HL-60 (cell line): ENCODE measurements around the gene ABCA7.

Experiments used
- CTCF ChIP-seq: IDR thresholded peaks from one replicate; pipeline ENCODE4 v1.5.1; 2011; ENCODE audit warnings: low read length, control low read depth, inconsistent platforms; ENCODE audit not compliant: insufficient read depth
- GABPA ChIP-seq: IDR thresholded peaks from 2 replicates; pipeline ENCODE4 v1.6.1; 2012; ENCODE audit warnings: low read depth
- POLR2AphosphoS5 ChIP-seq: IDR thresholded peaks from 2 replicates; pipeline ENCODE4 v1.6.1; 2012; ENCODE audit warnings: low read depth
- REST ChIP-seq: IDR thresholded peaks from 2 replicates; pipeline ENCODE4 v1.6.1; 2012; ENCODE audit warnings: low read depth; ENCODE audit not compliant: insufficient replicate concordance
- SPI1 ChIP-seq: IDR thresholded peaks from 2 replicates; pipeline ENCODE4 v1.6.1; 2012; ENCODE audit warnings: low read depth, mild to moderate bottlenecking, borderline replicate concordance

- TF ChIP-seq CTCF (no peak), POLR2AphosphoS5 (no peak), SPI1 (no peak), REST (no peak), GABPA (no peak)
These were observed 74.1 kb downstream of the ABCA7 start for GRCh38 chr19:1113986-1114483.
